T-helper 1 cell treated with Interleukin-12 subunit alpha and Interleukin-12 subunit beta and Interleukin-4 antibody, amounts not matched to agents 30 ng/mL and 1 ng/mL, for 36 hours (primary cell): ENCODE data around the gene DSG1. TPM values are rescaled to one million over a fixed set of nuclear protein-coding genes. Genes with fewer than 3 reads are reported as not detected.
"Not testable (repeated sequence)": the region's sequence is repeated elsewhere in the genome, so short reads cannot be mapped to it uniquely, and the experiment has no call there.

Source experiments
- intact Hi-C: fragments of 100-400 bp; cut with micrococcal nuclease; formaldehyde crosslinking; loops from one replicate; pipeline ENCODE4 v1.15.1; 2024
- total RNA-seq: library from RNA; stranded (reverse); gene quantifications from 2 replicates; pipeline ENCODE4 v1.2.3, GENCODE V29; 2022

DSG1 gene
- total RNA-seq, 1 donor from 2014 or later = not detected

- intact Hi-C loops = no loop called here
Observed at GRCh38 chr18:31343454-31343853, 25.5 kb downstream of the DSG1 start.

GRCh38 chr18:31353336-31353735, 35.4 kb downstream of the DSG1 start:
- intact Hi-C loops = not testable (repeated sequence)

- intact Hi-C loops = no loop called here
Observed at GRCh38 chr18:31354990-31355389, 37.0 kb downstream of the DSG1 start.

GRCh38 chr18:31356025-31356424, 38.1 kb downstream of the DSG1 start:
- intact Hi-C loops = no loop called here

- intact Hi-C loops = no loop called here
Observed at GRCh38 chr18:31364190-31364589, 46.2 kb downstream of the DSG1 start.

- intact Hi-C loops = no loop called here
Observed at GRCh38 chr18:31369478-31369877, 51.5 kb downstream of the DSG1 start.

- intact Hi-C loops = no loop called here
Observed at GRCh38 chr18:31371989-31372388, 54.0 kb downstream of the DSG1 start.

GRCh38 chr18:31373641-31374040, 55.7 kb downstream of the DSG1 start:
- intact Hi-C loops = no loop called here

GRCh38 chr18:31376477-31376876, 58.5 kb downstream of the DSG1 start, which contains the start of gene DSG4:
DSG4 (plus strand) TSS chr18:31376777; CDS start chr18:31376912, 135 bp downstream.
- intact Hi-C loops = no loop called here

- intact Hi-C loops = no loop called here
Observed at GRCh38 chr18:31380912-31381311, 63.0 kb downstream of the DSG1 start.

- intact Hi-C loops = no loop called here
Observed at GRCh38 chr18:31382107-31382506, 64.1 kb downstream of the DSG1 start.

- intact Hi-C loops = no loop called here
Observed at GRCh38 chr18:31386741-31387140, 68.8 kb downstream of the DSG1 start.

- intact Hi-C loops = no loop called here
Observed at GRCh38 chr18:31393286-31393685, 75.3 kb downstream of the DSG1 start.

GRCh38 chr18:31396796-31397612, 79.0 kb downstream of the DSG1 start:
- intact Hi-C loops = no loop called here

GRCh38 chr18:31398191-31398590, 80.2 kb downstream of the DSG1 start:
- intact Hi-C loops = no loop called here

GRCh38 chr18:31399306-31400032, 81.5 kb downstream of the DSG1 start:
- intact Hi-C loops = no loop called here

GRCh38 chr18:31401156-31402025, 83.4 kb downstream of the DSG1 start:
- intact Hi-C loops = no loop called here

GRCh38 chr18:31402026-31402373, 84.0 kb downstream of the DSG1 start:
- intact Hi-C loops = no loop called here

GRCh38 chr18:31403409-31403808, 85.4 kb downstream of the DSG1 start:
- intact Hi-C loops = no loop called here
